ENCODE data around the gene RPSA.
"Not testable (repeated sequence)": the region's sequence is repeated elsewhere in the genome, so short reads cannot be mapped to it uniquely, and the experiment has no call there.

The RPSA gene

DNA sequence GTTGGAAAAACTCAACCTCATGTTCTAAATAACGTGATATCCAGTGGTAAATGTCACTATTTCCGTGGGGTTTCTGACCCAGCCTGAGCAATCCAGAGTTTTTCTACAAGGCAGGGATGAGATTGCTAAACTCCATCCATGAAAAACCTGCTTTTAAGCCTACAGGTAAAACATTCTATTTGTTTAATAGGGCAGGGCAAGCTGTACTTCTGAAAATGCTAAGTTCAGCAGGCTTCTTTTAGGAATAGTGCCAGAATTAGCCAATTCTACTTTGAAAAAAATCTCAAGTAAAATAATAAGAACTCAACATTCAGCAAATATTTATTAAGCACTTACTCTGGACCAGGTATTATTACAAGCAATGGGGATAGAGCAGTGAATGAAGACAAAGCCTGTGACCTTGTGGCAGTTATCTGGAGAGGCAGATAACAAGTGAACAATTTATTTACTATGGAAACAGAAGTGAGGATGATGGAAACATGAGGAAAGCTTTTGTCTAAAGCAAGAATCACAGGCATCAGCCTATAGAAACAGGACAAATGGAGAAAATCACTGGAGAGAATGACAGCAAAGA, 13.3 kb downstream of the RPSA start:
- DNase-seq (ENCODE audit: low read depth): no peak

DNA sequence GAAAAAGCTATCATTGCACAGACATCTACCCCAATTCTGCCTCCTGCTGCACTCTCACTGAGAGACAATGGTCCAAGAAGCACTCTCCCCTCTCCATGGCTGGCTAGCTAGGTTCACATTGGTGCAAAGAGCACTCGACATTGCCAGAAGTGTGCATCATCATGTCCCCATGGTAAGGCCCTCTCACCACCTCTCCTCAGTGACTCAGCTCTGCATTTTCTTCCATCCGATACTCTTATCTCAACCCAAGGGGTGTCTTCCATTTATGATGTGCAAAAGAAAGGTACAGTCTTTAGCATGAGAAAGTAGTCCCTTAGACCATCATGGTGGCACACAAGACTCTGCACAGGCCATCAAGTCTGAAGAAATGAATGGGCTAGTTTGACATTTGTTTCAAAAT, 14.0 kb downstream of the RPSA start:
- DNase-seq (ENCODE audit: low read depth): no peak

DNA sequence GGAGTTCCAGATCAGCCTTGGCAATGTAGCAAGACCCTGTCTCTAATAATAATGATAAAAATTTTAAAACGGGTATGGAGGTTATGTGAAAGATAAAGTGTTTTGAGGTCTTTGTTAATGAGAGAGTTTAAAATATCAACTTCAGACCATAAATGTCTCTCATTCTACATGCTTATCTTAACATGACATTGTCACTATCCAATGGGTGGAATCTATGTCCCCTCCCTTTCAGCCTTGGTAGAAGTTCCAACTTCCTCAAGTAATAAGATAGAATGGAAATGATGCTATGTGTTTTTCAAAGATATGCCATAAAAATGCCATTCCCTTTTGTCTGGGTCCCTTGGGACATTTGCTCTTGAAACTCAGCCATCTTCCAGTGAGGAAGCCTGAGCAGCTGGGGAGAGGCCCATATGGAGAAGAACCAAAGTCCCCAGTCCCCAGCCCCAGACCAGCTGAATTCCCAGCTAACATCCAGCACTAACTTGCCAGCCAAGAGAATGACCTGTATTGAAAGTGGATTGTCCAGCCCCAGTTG, 17.0 kb downstream of the RPSA start:
- no peak for DNase-seq (ENCODE audit: low read depth)

DNA sequence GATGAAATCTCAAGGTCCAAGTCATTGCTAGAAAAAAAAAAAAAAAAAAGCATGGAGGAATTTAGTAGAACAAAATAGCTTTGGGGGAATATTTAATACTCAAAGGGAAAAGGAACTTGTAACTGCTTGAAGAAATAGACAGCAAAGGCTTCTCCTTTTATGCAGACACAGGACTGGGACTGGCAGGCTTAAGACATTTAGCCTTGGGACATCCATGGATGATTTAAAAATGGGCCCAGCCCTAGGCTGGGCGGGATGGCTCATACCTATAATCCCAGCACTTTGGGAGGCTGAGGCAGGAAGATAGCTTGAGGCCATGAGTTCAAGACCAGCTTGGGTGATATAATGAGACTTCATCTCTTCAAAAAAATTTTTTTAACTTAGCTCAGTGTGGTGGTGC, 19.8 kb downstream of the RPSA start:
- DNase-seq (ENCODE audit: low read depth): no peak

DNA sequence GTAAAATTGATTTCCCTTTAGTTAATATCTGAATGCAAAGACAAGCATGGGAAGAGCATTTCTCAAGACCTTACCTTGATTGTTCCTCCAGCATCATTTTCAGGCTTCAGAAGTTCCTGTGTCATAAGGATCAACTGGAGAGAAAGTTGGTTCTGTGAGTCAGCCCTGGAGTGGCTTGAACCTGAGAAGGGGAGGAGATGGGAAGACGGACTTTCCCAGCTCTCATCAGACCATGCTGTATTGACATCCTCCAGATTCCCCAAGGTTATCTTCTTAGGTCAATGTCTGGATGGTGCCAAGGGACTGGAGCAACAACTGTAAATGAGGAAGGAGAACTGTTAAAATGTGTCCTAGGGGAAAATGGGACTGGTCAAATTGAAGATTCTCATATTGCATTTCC, 21.0 kb downstream of the RPSA start:
- no peak for DNase-seq (ENCODE audit: low read depth)

DNA sequence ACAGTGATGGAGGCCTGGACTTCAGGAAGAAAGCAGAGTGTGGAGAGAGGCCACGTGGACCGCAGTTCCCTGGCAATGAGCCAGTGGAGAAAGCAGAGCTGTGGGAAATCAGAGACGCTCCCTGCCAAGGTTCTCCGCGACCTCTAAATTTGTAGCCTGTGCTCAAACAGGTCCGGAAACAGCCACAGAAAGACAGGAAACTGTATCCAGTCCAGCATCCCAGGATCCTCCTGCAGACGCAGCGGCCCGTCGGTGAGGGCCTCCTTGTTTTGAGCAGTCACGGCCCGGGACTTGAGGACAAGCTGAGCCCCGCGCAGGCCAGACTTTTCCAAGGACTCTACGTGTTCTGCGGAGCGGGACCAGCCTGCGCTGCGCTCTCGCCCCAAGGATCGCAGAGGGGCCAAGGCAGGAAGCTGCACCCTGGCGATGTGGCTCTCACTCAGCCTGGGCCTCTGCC, 22.3 kb downstream of the RPSA start:
- DNase-seq (ENCODE audit: low read depth): no peak

DNA sequence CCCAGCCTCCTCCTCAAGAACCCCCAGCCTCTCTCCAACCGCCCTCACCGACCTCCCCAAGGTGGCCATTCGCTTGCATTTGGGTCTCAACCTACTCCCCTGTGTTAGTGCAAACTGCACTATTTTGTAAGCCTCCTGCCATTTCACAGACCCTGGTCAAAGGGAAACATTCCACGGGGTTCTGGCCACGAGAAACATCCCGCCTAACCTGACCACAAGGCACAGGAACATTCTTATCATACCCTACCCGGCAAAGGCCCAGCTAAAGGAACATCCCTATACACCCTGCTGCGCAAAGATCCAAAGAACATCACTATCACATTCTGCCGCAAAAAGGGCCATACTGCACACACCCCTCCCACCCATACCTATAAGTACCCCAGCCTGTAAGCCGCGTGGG, 22.9 kb downstream of the RPSA start:
- DNase-seq (ENCODE audit: low read depth): no peak

DNA sequence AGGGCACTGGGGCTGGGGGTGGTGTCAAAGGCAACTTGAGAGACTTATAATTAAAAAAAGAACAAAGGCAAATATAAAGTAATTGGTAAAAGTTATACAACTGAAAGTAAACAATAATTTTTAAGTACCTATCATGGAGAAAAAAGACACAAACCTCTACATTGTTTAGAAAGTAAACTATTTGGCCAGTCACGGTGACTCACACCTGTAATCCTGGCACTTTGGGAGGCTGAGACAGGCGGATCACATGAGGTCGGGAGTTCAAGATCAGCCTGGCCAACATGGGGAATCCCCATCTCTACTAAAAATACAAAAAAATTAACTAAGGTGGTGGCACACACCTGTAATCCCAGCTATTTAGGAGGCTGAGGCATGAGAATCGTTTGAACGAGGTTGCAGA, 25.8 kb downstream of the RPSA start:
- DNase-seq (ENCODE audit: low read depth): no peak

DNA sequence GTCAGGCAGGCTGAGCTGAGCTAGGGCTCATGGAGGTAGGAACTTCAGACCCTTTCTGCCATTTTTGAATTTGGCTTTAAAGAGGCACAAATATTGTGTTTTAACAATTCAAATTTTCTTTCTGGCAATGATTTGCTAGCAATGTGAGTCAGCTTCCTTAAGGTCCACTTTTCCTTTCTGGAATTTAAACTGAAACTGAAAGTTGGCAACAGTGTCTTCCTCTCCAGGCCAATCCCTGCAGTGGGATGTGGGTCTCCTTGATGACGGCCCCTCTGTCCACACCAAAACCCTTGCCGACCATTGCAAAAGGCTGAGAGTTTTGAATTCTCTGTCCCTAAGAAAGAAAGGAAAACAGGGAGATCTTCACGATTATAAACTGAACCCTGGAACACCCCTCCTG, 27.1 kb downstream of the RPSA start:
- DNase-seq (ENCODE audit: low read depth): peak; percentile 68

DNA sequence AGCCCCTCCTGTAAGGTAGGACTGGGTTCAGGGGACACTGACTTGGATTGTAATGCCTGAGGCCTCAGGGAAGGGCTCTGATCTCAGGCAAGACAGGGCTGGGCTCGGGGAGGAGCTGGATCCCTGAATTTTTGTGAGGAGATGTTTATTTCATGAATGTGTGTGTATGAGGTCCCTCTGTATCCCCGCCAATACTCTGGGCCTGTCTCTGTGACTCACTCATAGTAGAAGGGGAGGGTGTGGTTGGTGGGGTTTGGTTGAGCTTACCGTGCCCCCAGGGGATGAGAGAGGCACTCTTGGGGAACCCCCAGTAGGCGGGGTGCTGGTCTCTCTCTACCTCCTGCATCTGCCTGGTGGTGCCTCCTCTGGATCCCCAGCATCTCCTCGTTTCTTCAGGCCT, 28.1 kb downstream of the RPSA start:
- no peak for DNase-seq (ENCODE audit: low read depth)

DNA sequence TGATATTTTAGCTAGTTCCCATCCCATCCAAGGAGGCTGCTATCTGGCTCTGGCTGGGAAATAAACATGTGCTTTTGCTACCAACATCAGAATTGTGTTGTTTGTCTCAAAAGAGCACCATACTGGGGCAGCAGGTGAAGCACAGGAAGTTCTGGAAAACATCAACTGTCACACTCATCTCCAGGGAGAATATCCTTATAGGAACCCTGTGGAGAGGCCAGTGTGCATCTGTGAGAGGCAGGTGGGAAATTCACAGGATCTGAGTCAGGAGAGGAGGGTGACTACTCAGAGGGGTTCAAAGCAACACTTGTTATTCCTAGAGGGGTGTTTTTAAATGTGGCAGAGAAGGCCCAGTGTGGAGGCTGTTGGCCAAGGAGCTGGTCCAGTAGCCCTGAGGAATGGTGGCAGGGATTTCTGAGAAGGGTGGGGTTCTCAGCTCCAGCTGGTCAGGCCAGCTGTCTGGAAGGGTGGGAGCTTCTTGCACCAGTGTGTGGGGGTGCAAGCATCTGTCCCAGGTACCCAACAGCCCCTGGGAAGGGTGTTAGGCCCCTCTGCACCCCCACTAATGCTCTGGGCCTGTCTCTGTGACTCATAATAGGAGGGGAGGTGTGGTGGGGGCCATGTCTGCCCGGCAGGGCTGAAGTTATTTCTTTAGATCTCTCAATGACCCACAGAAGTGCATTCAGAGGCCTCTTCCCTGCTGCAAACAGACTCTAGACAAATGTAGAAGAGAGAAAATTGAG, 28.7 kb downstream of the RPSA start:
- no peak for DNase-seq (ENCODE audit: low read depth)

DNA sequence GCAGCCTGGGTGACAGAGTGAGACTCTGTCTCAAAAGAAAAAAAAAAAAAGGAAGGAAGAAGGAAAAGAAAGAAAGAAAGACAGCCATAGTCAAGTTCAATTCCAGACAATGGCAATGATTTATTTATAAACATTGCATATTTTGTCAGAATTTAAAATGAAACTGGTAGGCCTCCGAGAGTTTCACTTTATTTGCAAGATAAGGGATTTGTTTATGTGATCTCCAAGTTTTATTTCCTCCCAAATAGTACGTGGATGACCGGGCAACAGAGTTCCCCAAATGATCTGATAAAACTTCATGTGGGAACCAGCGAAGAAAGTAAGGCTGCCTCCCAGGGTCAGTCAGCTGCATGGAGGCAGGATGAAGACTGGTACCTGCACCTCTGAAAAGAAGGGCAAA, 32.4 kb downstream of the RPSA start:
- no peak for DNase-seq (ENCODE audit: low read depth)

DNA sequence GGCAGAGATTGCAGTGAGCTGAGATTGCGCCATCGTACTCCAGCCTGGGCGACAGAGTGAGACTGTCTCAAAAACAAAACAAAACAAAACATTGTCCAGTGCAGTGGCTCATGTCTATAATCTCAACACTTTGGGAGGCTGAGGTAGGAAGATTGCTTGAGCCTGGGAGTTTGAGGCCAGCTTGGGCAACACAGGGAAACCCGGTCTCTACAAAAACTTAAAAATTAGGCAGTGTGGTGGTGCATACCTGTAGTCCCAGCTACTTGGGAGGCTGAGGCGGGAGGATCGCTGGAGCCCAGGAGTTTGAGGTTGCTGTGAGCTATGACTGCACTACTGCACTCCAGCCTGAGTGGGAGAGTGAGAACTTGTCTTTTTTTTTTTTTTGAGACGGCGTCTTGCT, 33.8 kb downstream of the RPSA start:
- no peak for DNase-seq (ENCODE audit: low read depth)

DNA sequence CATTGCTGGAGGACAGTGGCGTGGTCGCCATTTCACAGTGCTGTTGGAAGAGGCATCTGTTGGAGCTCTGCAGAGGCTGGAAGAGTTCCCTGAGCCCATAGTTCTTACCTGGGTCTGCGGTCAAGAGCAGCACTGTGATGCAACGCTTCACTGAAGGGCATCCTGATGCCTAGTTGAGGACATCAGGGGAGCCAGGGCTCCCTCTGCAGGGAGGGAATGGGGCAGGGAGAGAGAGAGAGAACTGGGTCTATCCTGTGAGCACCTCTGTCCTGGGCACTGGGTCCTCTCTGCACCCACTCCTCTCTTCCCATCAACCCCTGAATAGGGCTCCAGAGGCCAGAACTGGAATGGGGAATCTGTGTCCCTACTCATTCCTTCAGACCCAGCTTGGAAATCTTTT, 37.0 kb downstream of the RPSA start:
- no peak for DNase-seq (ENCODE audit: low read depth)

DNA sequence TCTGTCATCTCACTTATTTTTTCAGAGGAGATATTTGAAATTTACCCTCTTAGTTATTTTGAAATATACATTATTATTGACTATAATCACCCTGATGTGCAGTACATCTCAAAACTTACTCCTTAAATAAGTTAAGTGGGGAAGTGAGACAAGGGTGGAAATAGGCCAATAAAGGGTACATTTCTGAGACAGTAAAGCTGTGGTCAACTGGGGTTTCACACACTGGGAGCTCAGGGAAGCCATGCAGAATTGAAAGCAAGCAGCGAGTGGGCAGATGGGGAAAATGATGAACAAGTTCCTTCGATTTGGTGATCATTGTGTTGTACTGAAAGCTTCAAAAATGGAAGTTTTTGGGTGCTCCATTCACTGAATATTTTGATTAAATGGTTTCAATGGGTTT, 39.4 kb downstream of the RPSA start:
- DNase-seq (ENCODE audit: low read depth): no peak

DNA sequence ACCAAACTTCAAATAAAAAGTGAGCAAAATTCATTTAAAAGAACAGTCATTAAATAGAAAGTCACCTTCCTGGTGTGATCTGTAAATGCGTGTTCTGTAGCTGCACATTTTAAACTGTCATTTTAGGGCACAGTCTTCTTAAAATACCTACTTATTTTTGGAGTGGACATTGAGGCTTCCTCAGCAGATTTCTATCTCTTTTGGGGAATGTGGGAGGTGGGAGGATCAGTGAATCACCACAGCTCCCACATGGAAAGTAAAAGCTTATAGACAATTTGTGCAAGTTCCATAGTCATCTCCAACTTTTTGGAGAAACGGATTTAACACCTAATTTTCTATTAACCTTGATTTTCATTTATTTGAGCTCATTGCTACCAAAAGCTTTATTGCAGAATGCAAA, 39.9 kb downstream of the RPSA start:
- no peak for DNase-seq (ENCODE audit: low read depth)

DNA sequence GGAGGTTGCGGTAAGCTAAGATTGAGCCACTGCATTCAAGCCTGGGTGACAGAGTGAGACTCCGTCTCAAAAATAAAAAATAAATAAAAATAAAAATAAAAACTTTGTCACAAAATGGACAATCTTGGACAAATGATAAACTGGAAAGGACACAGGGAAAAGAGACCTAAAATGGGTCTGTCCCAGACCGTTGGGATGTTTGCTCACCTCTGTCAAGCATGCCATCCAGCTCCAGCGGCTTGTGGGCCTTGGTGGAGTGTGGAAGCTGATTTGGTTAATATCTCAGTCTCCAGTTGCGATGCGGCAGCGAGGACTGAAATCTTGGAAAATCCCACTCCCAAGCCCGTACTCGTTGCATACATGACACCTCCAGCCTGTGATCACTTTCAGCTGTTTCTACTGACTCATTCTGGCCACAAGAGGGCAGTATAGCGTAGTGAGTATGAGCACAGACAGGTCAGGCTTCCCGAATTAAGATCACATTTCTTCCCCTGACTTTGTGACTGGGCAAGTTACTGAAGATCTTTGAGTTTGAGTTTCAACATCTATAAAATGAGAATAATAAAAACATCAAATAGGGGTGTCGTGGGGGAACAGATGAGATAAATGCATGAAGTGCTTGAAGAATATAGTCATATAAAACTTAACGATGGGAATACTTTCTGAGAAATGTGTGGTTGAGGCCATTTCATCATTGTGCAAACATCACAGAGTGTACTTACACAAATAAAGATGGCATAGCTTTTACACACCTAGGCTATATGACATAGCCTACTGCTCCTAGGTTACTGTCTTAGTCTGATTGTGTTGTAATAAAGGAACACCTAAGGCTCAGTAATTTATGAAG, 41.3 kb downstream of the RPSA start:
- peak; percentile 79 for DNase-seq (ENCODE audit: low read depth)

DNA sequence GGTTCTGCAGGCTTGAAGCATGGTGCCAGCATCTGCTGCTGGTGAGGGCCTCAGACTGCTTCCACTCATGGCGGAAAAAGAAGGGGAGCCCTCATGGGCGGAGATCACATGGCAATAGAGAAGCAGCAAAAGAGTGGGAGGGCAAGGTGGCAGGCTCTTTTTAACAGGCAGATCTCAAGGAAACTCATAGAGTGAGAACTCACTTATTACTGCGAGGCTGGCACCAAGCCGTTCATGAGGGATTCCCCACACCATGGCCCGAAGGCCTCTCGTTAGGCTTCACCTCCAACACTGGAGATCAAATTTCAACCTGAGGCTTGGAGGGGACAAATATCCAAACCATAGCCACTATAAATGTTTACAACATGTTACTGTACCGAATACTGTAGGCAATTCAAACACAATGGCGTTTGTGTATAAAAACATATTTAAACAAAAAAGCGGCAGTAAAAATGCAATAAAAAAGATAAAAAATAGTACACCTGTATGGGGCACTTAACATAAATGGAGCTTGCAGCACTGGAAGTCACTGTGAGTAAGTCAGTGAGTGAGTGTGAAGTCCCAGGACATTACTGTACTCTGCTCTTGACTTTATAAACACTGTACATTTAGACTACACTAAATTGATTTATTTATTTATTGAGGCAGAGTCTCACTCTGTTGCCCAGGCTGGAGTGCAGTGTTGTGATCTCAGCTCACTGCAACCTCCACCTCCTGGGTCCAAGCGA, 42.1 kb downstream of the RPSA start:
- no peak for DNase-seq (ENCODE audit: low read depth)

DNA sequence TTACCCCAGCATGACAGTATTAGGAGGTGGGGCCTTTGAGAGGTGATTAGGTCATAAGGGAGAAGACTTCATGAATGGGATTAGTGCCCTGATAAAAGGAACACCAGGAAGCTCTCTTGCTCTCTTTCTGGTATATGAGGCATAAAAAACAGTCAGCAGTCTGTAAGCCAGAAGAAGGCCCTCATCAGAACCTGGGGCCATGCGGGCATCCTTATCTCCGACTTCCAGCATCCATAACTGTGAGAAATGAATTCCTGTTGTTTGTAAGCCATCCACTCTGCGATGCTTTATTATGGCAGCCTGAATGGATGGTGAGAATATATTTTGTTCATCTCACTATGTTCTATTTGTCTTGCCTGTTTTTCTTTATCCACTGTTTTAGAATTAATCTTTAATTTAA, 43.3 kb downstream of the RPSA start:
- DNase-seq (ENCODE audit: low read depth): no peak

DNA sequence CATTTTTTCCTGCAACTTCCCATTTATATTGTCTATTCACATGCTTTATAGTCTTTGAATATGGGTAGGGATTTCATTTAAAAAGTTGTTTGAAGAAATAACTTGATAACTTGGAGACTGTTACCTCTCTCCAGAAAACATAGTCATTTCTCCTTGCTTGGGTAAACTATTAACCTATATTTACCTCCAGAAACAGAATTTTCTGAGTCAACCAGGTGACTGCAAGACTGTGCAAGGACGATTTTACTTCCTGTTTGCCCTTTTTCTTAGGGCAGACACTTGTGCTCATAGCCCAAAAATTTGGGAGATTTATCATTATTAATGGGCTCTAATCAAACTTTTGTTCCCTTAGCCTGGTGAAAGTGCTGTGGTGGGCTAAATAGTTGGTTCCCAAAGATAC, 46.6 kb downstream of the RPSA start:
- DNase-seq (ENCODE audit: low read depth): no peak

DNA sequence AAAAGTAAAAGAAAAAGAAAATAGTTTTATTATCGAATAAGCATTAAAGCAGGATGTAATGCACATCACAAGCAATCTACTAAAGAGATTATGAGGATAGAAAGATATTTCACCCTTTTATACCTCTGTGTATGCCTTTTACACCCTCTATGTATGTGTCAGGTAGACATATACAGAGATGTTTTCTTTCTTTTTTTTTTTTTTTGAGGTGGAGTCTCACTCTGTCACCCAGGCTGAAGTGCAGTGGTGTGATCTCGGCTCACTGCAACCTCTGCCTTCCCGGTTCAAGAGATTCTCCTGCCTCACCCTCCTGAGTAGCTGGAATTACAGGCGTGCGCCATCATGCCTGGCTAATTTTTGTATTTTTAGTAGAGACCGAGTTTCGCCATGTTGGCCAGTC, 47.4 kb downstream of the RPSA start:
- not testable (repeated sequence) for DNase-seq (ENCODE audit: low read depth)

DNA sequence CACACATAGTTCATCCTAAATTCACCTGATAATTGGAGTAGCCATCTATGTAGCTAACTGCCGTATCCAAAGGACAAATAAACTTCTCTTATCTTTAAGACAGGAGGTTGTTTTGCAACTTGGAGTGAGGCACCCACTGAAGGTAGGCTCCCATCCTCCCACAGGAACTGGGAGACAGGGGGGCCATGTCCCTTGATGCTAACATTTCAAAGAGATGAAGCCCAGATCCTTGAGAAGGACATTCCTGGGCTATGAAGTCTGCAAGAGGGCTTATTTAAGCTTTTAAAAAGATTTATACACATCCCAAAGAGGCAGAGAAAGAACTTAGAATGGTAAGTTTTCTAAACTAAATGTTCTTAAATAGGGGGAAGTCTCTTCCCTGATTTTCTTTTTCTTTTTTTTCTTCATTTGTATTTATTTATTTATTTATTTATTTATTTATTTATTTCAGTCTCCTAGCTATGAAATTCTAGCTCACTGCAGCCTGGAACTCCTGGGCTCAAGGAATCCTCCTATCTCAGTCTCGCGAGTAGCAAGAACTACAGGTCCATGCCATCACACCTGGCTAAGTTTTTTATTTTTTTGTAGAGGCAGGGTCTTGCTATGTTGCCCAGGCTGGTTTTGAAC, 48.2 kb downstream of the RPSA start:
- no peak for DNase-seq (ENCODE audit: low read depth)
